ENCODE data around the gene DNAH2.
A peak's percentile ranks its signal among the peaks of the same experiment; 100 is the strongest.

Gene DNAH2

DNA sequence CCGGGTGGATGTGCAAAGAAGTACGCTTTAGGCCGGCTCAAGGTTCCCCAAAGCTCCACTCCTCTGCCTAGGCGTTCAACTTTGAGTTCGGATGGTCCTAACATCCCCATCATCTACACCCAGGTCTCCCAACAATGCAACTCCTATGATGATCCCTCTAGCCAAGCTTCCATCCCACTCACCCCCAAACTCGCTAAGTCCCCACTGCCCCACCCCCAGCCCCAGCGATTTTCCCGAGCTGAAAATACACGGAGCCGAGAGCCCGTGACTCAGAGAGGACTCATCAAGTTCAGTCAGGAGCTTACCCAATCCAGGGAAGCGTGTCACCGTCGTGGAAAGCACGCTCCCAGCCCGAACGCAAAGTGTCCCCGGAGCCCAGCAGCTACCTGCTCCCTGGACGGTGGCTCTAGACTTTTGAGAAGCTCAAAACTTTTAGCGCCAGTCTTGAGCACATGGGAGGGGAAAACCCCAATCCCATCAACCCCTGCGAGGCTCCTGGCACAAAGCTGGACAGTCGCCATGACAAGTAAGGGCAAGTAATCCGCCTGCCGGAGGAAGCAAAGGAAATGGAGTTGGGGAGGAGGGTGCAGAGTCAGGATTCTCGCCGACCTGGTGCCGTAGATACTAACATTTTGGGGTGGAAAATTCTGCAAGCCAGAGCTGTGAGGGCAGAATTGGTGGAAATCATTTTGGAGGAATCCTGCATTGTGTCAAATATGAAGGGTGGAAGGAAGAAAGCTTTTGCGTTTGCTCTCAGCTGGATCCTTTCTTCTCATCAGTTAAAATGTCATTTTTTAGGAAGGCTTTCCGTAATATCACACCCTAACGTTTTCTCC is 30.3 kb upstream of the DNAH2 start, which contains the start of gene TP53:
Gene TP53 (minus strand): TSS at position 419 of the 836 bp plus-strand sequence. CDS start 10,896 bp downstream, outside the sequence.
- Histone ChIP-seq H3K9me3 (no peaks in the 10 kb centered on the region), H3K36me3 (peaks cover 6% of the 10 kb centered on the region), H3K27me3 (no peaks in the 10 kb centered on the region), H3K4me3 (ENCODE audit: low read depth in 1 of 2, low read length in 1 of 2) (peak within 1 kb of the TSS; percentile 70 to 93), H3K27ac (peak within 1 kb of the TSS; percentile 95), H3K4me1 (ENCODE audit: control insufficient read depth in 1 of 2, insufficient read depth in 1 of 2, low read depth in 1 of 2, low read length in 1 of 2) (peaks cover 32 to 39% of the 10 kb centered on the region in 2 experiments)
- no peak for TF ChIP-seq CTCF (IDR thresholded peaks at IDR 0.05)

- H3K9me3 ChIP-seq: no peaks in the 10 kb centered on the region
- peak within 1 kb of the TSS; percentile 70 to 93 for H3K4me3 ChIP-seq (ENCODE audit: low read depth in 1 of 2, low read length in 1 of 2)
- H3K36me3 ChIP-seq: peaks cover 6% of the 10 kb centered on the region
- no peaks in the 10 kb centered on the region for H3K27me3 ChIP-seq
- H3K4me1 ChIP-seq (ENCODE audit: control insufficient read depth in 1 of 2, insufficient read depth in 1 of 2, low read depth in 1 of 2, low read length in 1 of 2): peaks cover 32 to 39% of the 10 kb centered on the region in 2 experiments
- TF ChIP-seq CTCF (IDR thresholded peaks at IDR 0.05): peak; percentile 99
- H3K27ac ChIP-seq: peak within 1 kb of the TSS; percentile 95
Measured at GRCh38 chr17:7687908-7688807, 29.4 kb upstream of the DNAH2 start, which contains the start of gene WRAP53. Gene WRAP53 (plus strand): TSS chr17:7688477. CDS start chr17:7688649, 172 bp downstream.

GRCh38 chr17:7688808-7689316 is 28.7 kb upstream of the DNAH2 start:
- H3K27ac ChIP-seq: peak overlapping the region; percentile 95
- no peaks in the 10 kb centered on the region for H3K27me3 ChIP-seq

DNA sequence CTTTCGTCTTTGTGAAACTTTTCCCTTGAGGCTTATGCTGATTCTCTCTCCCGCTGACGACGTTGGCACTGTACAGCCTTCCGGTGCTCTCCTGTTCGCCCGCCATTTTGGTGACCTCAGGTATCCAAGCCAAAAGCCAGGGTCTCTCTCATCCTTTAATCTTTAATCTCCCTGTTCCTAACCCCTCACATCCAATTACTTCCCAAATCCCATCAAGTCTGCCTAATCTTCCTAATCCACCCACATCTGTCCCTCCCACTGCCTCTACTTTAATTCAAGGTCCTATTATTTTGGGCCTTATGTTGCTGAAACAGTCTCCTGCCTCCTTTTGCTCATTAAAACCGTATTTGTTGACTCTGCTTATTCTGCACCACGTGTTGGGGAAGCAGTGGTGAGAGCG is 22.0 kb upstream of the DNAH2 start:
- no peaks in the 10 kb centered on the region for H3K27me3 ChIP-seq
- H3K36me3 ChIP-seq: peaks cover 9% of the 10 kb centered on the region
- no peaks in the 10 kb centered on the region for H3K9me3 ChIP-seq
- no peak overlapping the region for H3K27ac ChIP-seq
- H3K4me3 ChIP-seq (ENCODE audit: low read depth in 1 of 2, low read length in 1 of 2): no peak overlapping the region
- no peaks in the 10 kb centered on the region for H3K4me1 ChIP-seq (ENCODE audit: control insufficient read depth in 1 of 2, insufficient read depth in 1 of 2, low read depth in 1 of 2, low read length in 1 of 2)
- TF ChIP-seq CTCF (IDR thresholded peaks at IDR 0.05): no peak

More at GRCh38 chr17:7688808-7689316, 28.7 kb upstream of the DNAH2 start:
- H3K4me1 ChIP-seq (ENCODE audit: control insufficient read depth in 1 of 2, insufficient read depth in 1 of 2, low read depth in 1 of 2, low read length in 1 of 2): peaks cover 32 to 39% of the 10 kb centered on the region in 2 experiments
- no peak for TF ChIP-seq CTCF (IDR thresholded peaks at IDR 0.05)
- H3K4me3 ChIP-seq (ENCODE audit: low read depth in 1 of 2, low read length in 1 of 2): peak overlapping the region; percentile 70 to 93
- no peaks in the 10 kb centered on the region for H3K9me3 ChIP-seq
- peaks cover 8% of the 10 kb centered on the region for H3K36me3 ChIP-seq

DNA sequence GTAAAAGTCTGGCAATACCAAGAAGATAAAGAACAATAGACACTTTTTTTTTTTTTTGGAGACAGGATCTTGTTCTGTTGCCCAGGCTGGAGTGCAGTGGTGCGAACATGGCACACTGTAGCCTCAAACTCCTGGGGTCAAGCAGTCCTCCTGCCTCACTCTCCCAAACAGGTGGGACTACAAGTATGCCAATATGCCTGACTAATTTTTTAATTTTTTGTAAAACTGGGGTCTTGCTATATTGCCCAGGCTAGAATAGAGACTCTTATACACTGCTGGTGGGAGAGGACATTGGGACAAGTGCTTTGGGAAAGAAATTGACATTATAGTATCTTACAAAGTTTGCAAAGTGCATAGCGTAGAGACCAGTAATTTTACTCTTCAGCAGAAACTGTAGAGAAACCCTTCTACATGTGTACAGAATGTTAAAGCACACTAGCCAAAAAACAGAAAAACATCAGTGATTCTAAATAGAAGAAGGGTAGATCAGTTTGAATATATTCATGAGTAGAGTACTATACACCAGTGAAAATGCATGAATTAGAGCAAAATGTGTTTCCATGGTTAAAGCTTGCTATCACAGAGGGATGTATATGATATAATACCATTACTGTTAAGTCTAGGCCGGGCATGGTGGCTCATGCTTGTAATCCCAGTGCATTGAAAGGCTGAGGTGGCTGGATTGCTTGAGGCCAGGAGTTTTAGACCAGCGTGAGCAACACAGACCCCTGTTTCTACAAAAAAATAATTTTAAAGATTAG is 19.5 kb upstream of the DNAH2 start:
- Histone ChIP-seq H3K36me3 (peaks cover 24% of the 10 kb centered on the region), H3K4me1 (ENCODE audit: control insufficient read depth in 1 of 2, insufficient read depth in 1 of 2, low read depth in 1 of 2, low read length in 1 of 2) (no peaks in the 10 kb centered on the region), H3K27ac (no peak overlapping the region), H3K4me3 (ENCODE audit: low read depth in 1 of 2, low read length in 1 of 2) (no peak overlapping the region), H3K27me3 (peaks cover 2% of the 10 kb centered on the region), H3K9me3 (no peaks in the 10 kb centered on the region)
- TF ChIP-seq CTCF (IDR thresholded peaks at IDR 0.05): no peak

Measured in neutrophil (primary cell).